Measurements from ENCODE around the gene AMOTL1.

DNA sequence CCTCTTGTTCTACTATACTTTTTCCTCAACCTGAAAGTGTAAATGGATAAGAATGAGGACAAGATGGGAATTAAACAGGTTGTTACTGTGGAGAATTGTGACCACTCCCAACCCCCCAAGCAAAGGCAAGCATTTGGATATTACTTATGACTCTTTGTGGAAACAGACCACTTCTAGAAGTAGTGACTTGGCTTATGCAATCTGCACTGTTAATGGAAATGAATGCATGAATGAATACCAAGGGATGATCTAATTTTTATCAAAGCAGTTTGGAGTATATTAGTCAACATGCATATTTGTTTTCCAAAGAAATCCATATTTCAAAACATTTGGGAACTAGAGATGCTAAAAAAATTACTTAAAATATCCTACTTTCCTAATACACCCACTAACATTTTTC lies 35.3 kb downstream of the AMOTL1 start:
- TF ChIP-seq, protein P1, sequence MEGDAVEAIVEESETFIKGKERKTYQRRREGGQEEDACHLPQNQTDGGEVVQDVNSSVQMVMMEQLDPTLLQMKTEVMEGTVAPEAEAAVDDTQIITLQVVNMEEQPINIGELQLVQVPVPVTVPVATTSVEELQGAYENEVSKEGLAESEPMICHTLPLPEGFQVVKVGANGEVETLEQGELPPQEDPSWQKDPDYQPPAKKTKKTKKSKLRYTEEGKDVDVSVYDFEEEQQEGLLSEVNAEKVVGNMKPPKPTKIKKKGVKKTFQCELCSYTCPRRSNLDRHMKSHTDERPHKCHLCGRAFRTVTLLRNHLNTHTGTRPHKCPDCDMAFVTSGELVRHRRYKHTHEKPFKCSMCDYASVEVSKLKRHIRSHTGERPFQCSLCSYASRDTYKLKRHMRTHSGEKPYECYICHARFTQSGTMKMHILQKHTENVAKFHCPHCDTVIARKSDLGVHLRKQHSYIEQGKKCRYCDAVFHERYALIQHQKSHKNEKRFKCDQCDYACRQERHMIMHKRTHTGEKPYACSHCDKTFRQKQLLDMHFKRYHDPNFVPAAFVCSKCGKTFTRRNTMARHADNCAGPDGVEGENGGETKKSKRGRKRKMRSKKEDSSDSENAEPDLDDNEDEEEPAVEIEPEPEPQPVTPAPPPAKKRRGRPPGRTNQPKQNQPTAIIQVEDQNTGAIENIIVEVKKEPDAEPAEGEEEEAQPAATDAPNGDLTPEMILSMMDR (IDR thresholded peaks at IDR 0.05), result no peak
- TF ChIP-seq EZH2phosphoT487 (IDR thresholded peaks at IDR 0.05), result no peak
